Urothelium cell line (cell line): ENCODE data around the gene SH3PXD2B.

ENCODE experiments used
- DNase-seq: peaks from one replicate; pipeline ENCODE4 v3.0.0; 2011; ENCODE audit warnings: low spot score, mixed read lengths
- FAIRE-seq: peaks from 2 replicates; lab custom pipeline; 2011; peaks lifted over from hg19 to GRCh38; lab: Jason Lieb, UNC

The SH3PXD2B gene

DNA sequence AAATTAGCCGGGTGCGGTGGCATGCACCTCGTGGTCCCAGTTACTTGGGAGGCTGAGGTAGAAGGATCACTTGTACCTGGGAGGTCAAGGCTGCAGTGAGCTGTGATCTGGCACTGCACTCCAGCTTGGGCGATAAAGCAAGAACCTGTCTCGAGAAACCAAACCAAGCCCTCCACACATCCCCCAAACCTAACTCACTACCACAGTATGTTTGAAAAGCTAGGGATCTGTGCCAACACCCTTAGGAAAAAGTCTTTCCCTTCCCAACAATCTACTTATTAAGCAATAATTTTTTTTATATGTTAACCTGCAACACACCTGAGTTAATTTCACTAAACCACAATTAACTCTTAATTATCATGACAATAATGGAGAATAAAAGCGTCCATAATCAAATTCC lies 173.0 kb downstream of the SH3PXD2B start:
- FAIRE-seq (no peak), DNase-seq (no peak)

DNA sequence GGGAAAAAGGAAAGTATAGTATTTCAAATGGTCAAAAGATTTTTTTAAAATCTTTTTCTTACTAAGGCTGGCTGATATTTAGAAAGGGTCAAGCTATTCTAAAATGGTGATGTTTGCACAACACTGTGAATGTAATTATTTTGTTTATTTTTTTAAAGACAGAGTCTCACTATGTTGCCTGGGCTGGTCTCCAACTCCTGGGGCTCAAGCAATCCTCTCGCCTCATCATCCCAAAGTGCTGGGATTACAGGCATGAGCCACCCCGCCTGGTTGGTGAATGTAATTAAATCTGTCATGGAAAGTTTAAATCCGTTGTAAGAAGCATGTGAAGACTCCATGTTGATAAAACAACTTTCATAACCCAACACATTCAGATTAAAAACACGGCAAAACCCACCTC lies 173.4 kb downstream of the SH3PXD2B start:
- DNase-seq (no peak), FAIRE-seq (no peak)

DNA sequence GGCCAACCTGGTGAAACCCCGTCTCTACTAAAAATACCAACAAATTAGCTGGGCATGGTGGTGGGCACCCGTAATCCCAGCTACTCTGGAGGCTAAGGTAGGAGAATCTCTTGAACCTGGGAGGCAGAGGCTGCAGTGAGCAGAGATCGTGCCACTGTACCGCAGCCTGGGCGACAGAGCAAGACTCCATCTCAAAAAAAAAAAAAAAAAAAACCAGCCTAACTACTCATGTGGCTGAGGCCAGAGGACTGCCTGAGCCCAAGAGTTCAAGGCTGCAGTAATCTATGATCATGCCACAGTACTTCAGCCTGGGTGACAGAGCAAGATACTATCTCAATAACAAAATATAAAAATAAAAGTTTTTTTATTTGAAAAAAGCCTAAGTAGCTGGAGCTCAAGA lies 174.0 kb downstream of the SH3PXD2B start:
- FAIRE-seq, result no peak
- DNase-seq, result no peak

DNA sequence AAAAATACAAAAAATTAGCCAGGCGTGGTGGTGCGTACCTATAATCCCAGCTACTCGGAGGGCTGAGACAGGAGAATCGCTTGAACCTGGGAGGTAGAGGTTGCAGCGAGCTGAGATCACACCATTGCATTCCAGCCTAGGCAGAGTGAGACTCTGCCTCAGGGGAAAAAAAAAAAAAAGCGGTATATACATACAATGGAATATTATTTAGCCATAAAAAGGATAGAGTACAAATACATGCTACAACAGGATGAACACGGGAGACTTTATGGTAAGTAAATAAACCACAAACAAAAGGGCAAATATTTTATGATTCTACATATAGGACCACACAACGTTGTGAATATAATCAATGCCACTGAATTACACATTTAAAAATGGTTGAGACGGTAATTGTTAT lies 176.0 kb downstream of the SH3PXD2B start:
- FAIRE-seq (no peak), DNase-seq (no peak)

DNA sequence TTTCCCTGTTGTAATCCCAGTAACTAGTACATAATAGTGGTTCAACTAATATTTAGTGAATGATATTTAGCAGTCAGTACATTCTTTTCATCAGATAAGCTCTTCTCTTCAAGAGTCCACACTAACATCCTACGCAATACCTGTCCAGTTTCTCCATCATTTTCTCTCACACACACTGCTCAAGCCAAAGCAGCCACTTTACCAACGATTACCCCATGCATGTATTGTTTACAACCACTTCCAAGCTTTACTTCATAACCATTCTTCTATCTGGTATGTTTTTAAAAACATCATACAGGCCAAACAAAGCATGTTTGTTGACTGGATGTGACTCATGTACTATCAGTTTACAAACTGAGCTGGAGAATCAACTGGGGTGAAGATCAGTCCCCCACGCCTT lies 178.1 kb downstream of the SH3PXD2B start:
- no peak for DNase-seq
- FAIRE-seq, result peak; percentile 20
